ENCODE data around the gene CMKLR1.

DNA sequence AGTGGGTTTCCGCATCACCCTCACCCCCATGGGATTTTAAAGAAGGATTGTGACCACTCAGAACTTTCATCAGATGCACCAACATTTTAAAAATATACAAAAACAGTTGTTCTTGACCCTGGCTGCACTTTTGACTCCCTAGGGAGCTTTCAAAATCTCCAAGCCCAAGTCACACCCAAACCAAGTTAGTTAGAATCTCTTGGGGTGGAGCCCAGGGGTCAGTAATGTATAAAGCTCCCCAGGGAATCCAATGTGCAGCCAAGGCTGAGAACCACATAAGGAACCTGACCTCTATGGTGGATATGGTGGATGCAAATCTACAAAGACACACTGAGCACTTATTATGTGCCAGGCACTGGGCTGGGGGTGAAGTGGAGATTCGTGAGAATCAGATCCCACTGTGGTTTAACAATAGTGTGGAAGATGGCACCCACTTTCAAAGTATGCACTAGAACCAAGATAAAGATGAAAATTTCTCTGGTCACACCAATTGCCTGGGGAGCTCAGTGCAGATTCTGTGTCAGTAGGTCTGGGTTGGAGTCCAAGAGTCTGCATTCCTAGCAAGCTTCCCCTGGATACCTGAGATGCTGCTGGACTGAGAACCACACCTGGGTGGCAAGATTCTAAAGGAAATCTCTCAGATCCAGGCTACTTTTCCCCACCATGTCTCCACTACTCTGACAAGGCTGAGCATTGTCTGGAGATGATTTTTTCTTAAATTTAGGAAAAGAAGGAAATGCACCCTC lies 18.9 kb upstream of the CMKLR1 start:
- TF ChIP-seq, protein P1, sequence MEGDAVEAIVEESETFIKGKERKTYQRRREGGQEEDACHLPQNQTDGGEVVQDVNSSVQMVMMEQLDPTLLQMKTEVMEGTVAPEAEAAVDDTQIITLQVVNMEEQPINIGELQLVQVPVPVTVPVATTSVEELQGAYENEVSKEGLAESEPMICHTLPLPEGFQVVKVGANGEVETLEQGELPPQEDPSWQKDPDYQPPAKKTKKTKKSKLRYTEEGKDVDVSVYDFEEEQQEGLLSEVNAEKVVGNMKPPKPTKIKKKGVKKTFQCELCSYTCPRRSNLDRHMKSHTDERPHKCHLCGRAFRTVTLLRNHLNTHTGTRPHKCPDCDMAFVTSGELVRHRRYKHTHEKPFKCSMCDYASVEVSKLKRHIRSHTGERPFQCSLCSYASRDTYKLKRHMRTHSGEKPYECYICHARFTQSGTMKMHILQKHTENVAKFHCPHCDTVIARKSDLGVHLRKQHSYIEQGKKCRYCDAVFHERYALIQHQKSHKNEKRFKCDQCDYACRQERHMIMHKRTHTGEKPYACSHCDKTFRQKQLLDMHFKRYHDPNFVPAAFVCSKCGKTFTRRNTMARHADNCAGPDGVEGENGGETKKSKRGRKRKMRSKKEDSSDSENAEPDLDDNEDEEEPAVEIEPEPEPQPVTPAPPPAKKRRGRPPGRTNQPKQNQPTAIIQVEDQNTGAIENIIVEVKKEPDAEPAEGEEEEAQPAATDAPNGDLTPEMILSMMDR (conservative IDR thresholded peaks at IDR 0.05 in 1 of 2, IDR thresholded peaks at IDR 0.05 in 1 of 2; ENCODE audit: low read depth in 1 of 2, low read length in 2 of 2), result no peak
- TF ChIP-seq EZH2 (IDR thresholded peaks at IDR 0.05; ENCODE audit: low read length, missing control alignments), result no peak

All from fibroblast of lung (primary cell).